ENCODE measurements around the gene CDK10. TPM values are rescaled to one million over a fixed set of nuclear protein-coding genes. Genes with fewer than 3 reads are reported as not detected.
A peak's percentile ranks its signal among the peaks of the same experiment; 100 is the strongest.
"Not testable (repeated sequence)": the region's sequence is repeated elsewhere in the genome, so short reads cannot be mapped to it uniquely, and the experiment has no call there.

The CDK10 gene
- total RNA-seq, 2 donors from 2014 or later: 47.5 to 105 TPM

- TF ChIP-seq, protein P1, sequence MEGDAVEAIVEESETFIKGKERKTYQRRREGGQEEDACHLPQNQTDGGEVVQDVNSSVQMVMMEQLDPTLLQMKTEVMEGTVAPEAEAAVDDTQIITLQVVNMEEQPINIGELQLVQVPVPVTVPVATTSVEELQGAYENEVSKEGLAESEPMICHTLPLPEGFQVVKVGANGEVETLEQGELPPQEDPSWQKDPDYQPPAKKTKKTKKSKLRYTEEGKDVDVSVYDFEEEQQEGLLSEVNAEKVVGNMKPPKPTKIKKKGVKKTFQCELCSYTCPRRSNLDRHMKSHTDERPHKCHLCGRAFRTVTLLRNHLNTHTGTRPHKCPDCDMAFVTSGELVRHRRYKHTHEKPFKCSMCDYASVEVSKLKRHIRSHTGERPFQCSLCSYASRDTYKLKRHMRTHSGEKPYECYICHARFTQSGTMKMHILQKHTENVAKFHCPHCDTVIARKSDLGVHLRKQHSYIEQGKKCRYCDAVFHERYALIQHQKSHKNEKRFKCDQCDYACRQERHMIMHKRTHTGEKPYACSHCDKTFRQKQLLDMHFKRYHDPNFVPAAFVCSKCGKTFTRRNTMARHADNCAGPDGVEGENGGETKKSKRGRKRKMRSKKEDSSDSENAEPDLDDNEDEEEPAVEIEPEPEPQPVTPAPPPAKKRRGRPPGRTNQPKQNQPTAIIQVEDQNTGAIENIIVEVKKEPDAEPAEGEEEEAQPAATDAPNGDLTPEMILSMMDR (IDR thresholded peaks at IDR 0.05): no peak
- no peak for TF ChIP-seq POLR2A (IDR thresholded peaks at IDR 0.05)
- Histone ChIP-seq H3K4me3 (no peak overlapping the region), H3K27me3 (no peaks in the 10 kb centered on the region), H3K36me3 (replicated peaks in 1 of 2; ENCODE audit: insufficient read depth in 1 of 2, low read depth in 2 of 2) (no peaks in the 10 kb centered on the region), H3K27ac (no peak overlapping the region), H3K9me3 (no peaks in the 10 kb centered on the region), H3K4me1 (peaks cover 20% of the 10 kb centered on the region)
- ATAC-seq: no peak
- DNase-seq: no peak
- WGBS, 2 donors: 89 to 93% methylated on average over 9 of the region's 9 CpGs
- intact Hi-C loops (cut with DNase I): no loop called here
Measured at GRCh38 chr16:89661215-89661614, 25.3 kb upstream of the CDK10 start.

- DNase-seq: not testable (repeated sequence)
Measured at GRCh38 chr16:89664238-89664637, 22.3 kb upstream of the CDK10 start.

DNA sequence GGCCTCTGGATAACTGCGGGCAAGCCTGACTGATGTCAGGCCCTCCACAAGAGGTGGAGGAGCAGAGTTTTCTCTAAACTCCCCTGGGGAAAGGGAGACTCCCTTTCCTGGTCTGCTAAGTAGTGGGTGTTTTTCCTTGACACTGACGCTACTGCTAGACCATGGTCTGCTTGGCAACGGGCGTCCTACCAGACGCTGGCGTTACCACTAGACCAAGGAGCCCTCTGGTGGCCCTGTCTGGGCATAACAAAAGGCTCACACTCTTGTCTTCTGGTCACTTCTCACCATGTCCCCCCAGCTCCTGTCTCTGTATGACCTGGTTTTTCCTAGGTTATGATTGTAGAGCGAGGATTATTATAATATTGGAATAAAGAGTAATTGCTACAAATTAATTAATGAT, 19.5 kb upstream of the CDK10 start:
- peak in 3 of 4 donors; percentile 28 to 48 (median 36) for DNase-seq
- H3K36me3 ChIP-seq (replicated peaks in 1 of 2; ENCODE audit: insufficient read depth in 1 of 2, low read depth in 2 of 2); intact Hi-C loops (cut with DNase I); ATAC-seq; H3K4me3 ChIP-seq; H3K27me3 ChIP-seq; H3K4me1 ChIP-seq; H3K9me3 ChIP-seq; H3K27ac ChIP-seq: not testable (repeated sequence)
- 47 to 55% methylated on average over 7 of the region's 7 CpGs for WGBS, 2 donors

More at GRCh38 chr16:89664238-89664637, 22.3 kb upstream of the CDK10 start:
- H3K36me3 ChIP-seq (replicated peaks in 1 of 2; ENCODE audit: insufficient read depth in 1 of 2, low read depth in 2 of 2); H3K27ac ChIP-seq; H3K27me3 ChIP-seq; ATAC-seq; H3K4me1 ChIP-seq; intact Hi-C loops (cut with DNase I); H3K4me3 ChIP-seq; H3K9me3 ChIP-seq: not testable (repeated sequence)
- 83 to 84% methylated on average over 10 to 11 of the region's 11 CpGs for WGBS, 2 donors

DNA sequence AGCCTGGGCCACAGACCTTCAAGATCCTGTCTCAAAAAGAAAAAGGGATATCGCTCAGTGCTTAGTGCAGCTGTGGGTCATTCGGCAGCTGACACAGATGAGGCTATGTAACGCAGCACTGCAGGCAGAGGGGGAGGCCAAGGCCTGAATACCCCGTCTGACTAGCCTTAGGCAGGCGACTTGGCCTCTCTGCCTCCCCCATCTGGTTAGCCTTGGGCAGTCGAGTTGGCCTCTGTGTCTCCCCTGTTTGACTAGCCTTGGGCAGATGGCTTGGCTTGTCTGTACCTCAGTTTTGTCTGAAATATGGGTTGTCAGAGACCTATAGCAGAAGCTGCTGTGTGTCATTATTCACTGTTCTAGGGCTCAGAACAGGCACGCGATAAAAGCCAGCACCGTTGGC, 18.9 kb upstream of the CDK10 start:
- 75 to 93% methylated on average over 3 to 9 of the region's 9 CpGs for WGBS, 2 donors
- ATAC-seq: no peak
- H3K4me1 ChIP-seq: no peaks in the 10 kb centered on the region
- intact Hi-C loops (cut with DNase I): no loop called here
- TF ChIP-seq, protein P1 (IDR thresholded peaks at IDR 0.05): no peak
- TF ChIP-seq POLR2A (IDR thresholded peaks at IDR 0.05): no peak
- H3K27me3 ChIP-seq: no peaks in the 10 kb centered on the region
- H3K36me3 ChIP-seq (replicated peaks in 1 of 2; ENCODE audit: insufficient read depth in 1 of 2, low read depth in 2 of 2): no peaks in the 10 kb centered on the region
- no peak overlapping the region for H3K4me3 ChIP-seq
- no peak overlapping the region for H3K27ac ChIP-seq
- H3K9me3 ChIP-seq: no peaks in the 10 kb centered on the region
- DNase-seq: no peak

DNA sequence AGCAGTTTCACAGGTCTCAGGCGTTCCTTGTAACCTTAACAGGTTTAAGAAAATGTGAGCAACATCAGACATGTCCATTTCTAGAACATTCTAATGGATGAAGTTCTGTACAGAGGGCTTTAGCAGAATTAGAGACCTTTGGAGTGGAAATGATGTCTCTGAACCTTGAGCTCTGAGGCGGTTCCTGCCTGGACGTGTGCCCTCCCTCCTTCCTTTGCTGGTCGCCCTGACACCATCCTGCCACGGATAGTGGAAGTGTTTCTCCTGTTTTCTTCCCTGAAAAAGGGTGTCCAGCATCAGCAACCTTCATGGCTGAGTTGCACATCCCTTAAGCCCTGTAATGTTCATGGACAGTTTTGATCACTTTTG, 17.7 kb upstream of the CDK10 start:
- Histone ChIP-seq H3K4me1 (no peaks in the 10 kb centered on the region), H3K9me3 (no peaks in the 10 kb centered on the region), H3K4me3 (no peak overlapping the region), H3K27ac (no peak overlapping the region), H3K36me3 (replicated peaks in 1 of 2; ENCODE audit: insufficient read depth in 1 of 2, low read depth in 2 of 2) (no peaks in the 10 kb centered on the region), H3K27me3 (no peaks in the 10 kb centered on the region)
- no peak for DNase-seq
- ATAC-seq: no peak
- intact Hi-C loops (cut with DNase I): no loop called here
- TF ChIP-seq, protein P1 (IDR thresholded peaks at IDR 0.05): no peak
- no peak for TF ChIP-seq POLR2A (IDR thresholded peaks at IDR 0.05)
- 73 to 75% methylated on average over 5 of the region's 5 CpGs for WGBS, 2 donors

GRCh38 chr16:89669755-89670154, 16.7 kb upstream of the CDK10 start:
- Histone ChIP-seq H3K4me3 (no peak overlapping the region), H3K9me3 (no peaks in the 10 kb centered on the region), H3K27ac (no peak overlapping the region), H3K4me1 (no peaks in the 10 kb centered on the region), H3K36me3 (replicated peaks in 1 of 2; ENCODE audit: insufficient read depth in 1 of 2, low read depth in 2 of 2) (no peaks in the 10 kb centered on the region), H3K27me3 (no peaks in the 10 kb centered on the region)
- no peak for ATAC-seq
- DNase-seq: no peak
- no peak for TF ChIP-seq POLR2A (IDR thresholded peaks at IDR 0.05)
- TF ChIP-seq, protein P1 (IDR thresholded peaks at IDR 0.05): no peak
- intact Hi-C loops (cut with DNase I): no loop called here
- WGBS, 2 donors: 60 to 88% methylated on average over 3 to 12 of the region's 13 CpGs
